ENCODE measurements around the gene SCCPDH. TPM values are rescaled to one million over a fixed set of nuclear protein-coding genes. Genes with fewer than 3 reads are reported as not detected.

SCCPDH gene
- total and polyA plus RNA-seq, 9 of the 15 experiments (the other 6 are each of a cell fraction or from before 2014, with no cell fraction given) = 7.0 to 61.9 (median 38.3) TPM

DNA sequence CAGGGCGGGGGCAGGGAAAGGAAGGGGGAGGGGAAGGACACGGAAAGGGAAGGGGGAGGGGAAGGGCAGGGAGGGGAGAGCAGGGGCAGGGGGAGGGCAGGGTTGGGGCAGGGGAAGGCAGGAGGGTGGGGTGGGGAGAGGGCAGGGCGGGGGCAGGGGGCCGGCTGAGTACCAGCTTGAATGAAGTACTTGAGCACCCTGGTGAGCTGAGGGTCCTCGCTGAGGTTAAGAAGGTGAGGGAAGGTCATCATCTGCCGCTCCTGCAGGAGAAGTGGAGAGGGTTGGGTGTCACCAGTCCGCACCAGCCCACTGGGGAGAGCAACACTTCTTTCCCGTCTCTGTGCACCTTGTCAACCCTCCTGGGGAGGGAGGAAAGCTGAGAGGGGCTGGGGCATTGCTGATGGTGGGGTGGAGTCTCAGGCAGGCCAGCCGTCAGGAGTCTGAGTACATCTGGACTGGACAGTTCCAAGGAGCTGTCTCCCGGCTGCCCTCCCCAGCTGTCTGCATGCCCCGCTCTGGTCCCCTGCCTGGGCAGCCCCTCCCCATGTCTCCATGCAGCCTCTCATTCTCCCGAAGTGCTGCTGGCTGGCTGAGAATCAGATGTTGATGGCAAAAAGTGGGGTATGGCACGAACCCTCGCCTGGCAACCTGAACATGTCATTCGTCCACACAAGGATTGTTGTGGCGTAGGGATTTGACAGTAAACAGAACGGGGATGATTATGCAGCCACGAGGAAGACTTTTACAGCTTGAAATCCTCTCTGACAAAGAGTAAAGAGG, 70.0 kb downstream of the SCCPDH start:
- H3K4me1 ChIP-seq (replicated peaks in 1 of 2; ENCODE audit: control insufficient read depth in 2 of 2, insufficient read depth in 2 of 2, low read length in 2 of 2) = peaks cover 5 to 36% of the 10 kb centered on the region in 2 experiments; a peak in 3 of 5 replicates
- WGBS (ENCODE audit: insufficient coverage, low coverage, missing lambda C conversion rate) = 25% methylated on average over 11 of the region's 18 CpGs
- no peaks in the 10 kb centered on the region for H4K20me1 ChIP-seq (replicated peaks; ENCODE audit: control insufficient read depth, insufficient read depth, low read length)
- POLR2A ChIA-PET = interaction anchor here (0.5 to 1.2 kb wide), 3 partner anchors 10 to 199 kb away, joined by 3 to 7 read pairs (median 3); no protein-coding TSS in a partner anchor
- CTCF ChIA-PET (ENCODE audit: low intra/inter-chr PET ratio) = no interaction called here
- DNase-seq (ENCODE audit: extremely low read depth in 1 of 4, low spot score in 3 of 4) = no peak
- peak; percentile 38 for ATAC-seq
- no peak overlapping the region for H3K27ac ChIP-seq (ENCODE audit: extremely low read depth, low read depth, low read length)
- FAIRE-seq = no peak
- in situ Hi-C loops (cut with MboI) (no loop called here), intact Hi-C loops (cut with micrococcal nuclease) (no loop called here)
- H3K9me1 ChIP-seq (ENCODE audit: control insufficient read depth, insufficient read depth, low read length) = no peaks in the 10 kb centered on the region
- no peaks in the 10 kb centered on the region for H3K9me3 ChIP-seq (replicated peaks; ENCODE audit: control insufficient read depth, insufficient read depth, low read depth, low read length)
- no peaks in the 10 kb centered on the region for H3K79me2 ChIP-seq (ENCODE audit: control insufficient read depth, insufficient read depth, low read length)
- no TSS peak for BruUV-seq (replicated peaks)
- no peak overlapping the region for H2AFZ ChIP-seq (ENCODE audit: low read depth, low read length)
- H3K36me3 ChIP-seq (ENCODE audit: control insufficient read depth, insufficient read depth, low read length) = no peaks in the 10 kb centered on the region
- H3K27me3 ChIP-seq (ENCODE audit: control insufficient read depth in 2 of 2, insufficient read depth in 2 of 2, low read length in 2 of 2) = peaks cover 6 to 69% of the 10 kb centered on the region in 2 experiments
- H3K4me2 ChIP-seq (ENCODE audit: insufficient read depth, low read length) = no peak overlapping the region
- no peak for TF ChIP-seq RBM25 (IDR thresholded peaks at IDR 0.05; ENCODE audit: low read depth, low read length, severe bottlenecking)
- no peak for TF ChIP-seq EGR1 (conservative IDR thresholded peaks at IDR 0.05)
- no peak for TF ChIP-seq NR2C2 (CRISPR knock-in tag; IDR thresholded peaks at IDR 0.05)
- TF ChIP-seq NR2C2 (tag; IDR thresholded peaks at IDR 0.05) = no peak
- no peak for TF ChIP-seq ZNF561 (CRISPR knock-in tag; conservative IDR thresholded peaks at IDR 0.05)
- TF ChIP-seq, protein P1, sequence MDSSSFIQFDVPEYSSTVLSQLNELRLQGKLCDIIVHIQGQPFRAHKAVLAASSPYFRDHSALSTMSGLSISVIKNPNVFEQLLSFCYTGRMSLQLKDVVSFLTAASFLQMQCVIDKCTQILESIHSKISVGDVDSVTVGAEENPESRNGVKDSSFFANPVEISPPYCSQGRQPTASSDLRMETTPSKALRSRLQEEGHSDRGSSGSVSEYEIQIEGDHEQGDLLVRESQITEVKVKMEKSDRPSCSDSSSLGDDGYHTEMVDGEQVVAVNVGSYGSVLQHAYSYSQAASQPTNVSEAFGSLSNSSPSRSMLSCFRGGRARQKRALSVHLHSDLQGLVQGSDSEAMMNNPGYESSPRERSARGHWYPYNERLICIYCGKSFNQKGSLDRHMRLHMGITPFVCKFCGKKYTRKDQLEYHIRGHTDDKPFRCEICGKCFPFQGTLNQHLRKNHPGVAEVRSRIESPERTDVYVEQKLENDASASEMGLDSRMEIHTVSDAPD (CRISPR knock-in tag; IDR thresholded peaks at IDR 0.05) = no peak
- TF ChIP-seq ZNF121 (CRISPR knock-in tag; conservative IDR thresholded peaks at IDR 0.05) = no peak
- TF ChIP-seq NELFE (IDR thresholded peaks at IDR 0.05; ENCODE audit: insufficient read depth, insufficient read length) = no peak
- TF ChIP-seq ZNF184 (CRISPR knock-in tag; IDR thresholded peaks at IDR 0.05) = no peak
- TF ChIP-seq ETV6 (IDR thresholded peaks at IDR 0.05; ENCODE audit: borderline replicate concordance in 1 of 2, low read depth in 2 of 2, low read length in 1 of 2) = no peak
- TF ChIP-seq ETV6 (CRISPR knock-in tag; IDR thresholded peaks at IDR 0.05; ENCODE audit: borderline replicate concordance) = no peak
- TF ChIP-seq CCAR2 (IDR thresholded peaks at IDR 0.05; ENCODE audit: low read depth, low read length) = no peak
- TF ChIP-seq, protein P2, sequence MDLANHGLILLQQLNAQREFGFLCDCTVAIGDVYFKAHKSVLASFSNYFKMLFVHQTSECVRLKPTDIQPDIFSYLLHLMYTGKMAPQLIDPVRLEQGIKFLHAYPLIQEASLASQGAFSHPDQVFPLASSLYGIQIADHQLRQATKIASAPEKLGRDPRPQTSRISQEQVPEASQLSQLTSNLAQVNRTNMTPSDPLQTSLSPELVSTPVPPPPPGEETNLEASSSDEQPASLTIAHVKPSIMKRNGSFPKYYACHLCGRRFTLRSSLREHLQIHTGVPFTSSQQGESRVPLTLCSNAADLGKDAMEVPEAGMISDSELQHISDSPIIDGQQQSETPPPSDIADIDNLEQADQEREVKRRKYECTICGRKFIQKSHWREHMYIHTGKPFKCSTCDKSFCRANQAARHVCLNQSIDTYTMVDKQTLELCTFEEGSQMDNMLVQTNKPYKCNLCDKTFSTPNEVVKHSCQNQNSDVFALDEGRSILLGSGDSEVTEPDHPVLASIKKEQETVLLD (IDR thresholded peaks at IDR 0.05) = no peak
- TF ChIP-seq POLR2AphosphoS5 (IDR thresholded peaks at IDR 0.05; ENCODE audit: control insufficient read depth, insufficient read depth, low read depth, low read length) = no peak
- H3K4me3 ChIP-seq = no peak overlapping the region
- peak overlapping the region in 1 of 2 experiments; percentile 42; a peak in 1 of 4 replicates for H3K9ac ChIP-seq (ENCODE audit: insufficient read depth in 1 of 2, low read depth in 2 of 2, low read length in 2 of 2)
